Esophagus squamous epithelium (tissue), 5 donors: ENCODE data around the gene OCIAD2. TPM values are rescaled to one million over a fixed set of nuclear protein-coding genes. Genes with fewer than 3 reads are reported as not detected.

Source experiments
- DNase-seq: peaks from one replicate; lab custom pipeline; 2025; lab: John Stamatoyannopoulos, UW
- H3K27ac ChIP-seq, 4 donors: fragments of 200-600 bp; sonication (generic); one replicate each; pipeline ENCODE4 v1.5.1; 2016 to 2019; ENCODE audit warnings: mild to moderate bottlenecking in 1 of 4
- H3K27me3 ChIP-seq, 4 donors: fragments of 200-600 bp; sonication (generic); 1 replicate in 3 of 4; 2 replicates in 1 of 4; pipeline versions ENCODE4 v1.5.1 to v1.6.0; 2017 to 2021; ENCODE audit warnings: antibody characterized with exemption in 1 of 4
- H3K36me3 ChIP-seq, 3 donors: fragments of 200-600 bp; sonication (generic); one replicate each; pipeline ENCODE4 v1.5.1; 2016 to 2019
- H3K4me1 ChIP-seq, 3 donors: fragments of 200-600 bp; sonication (generic); one replicate each; pipeline ENCODE4 v1.5.1; 2017 to 2019
- H3K4me3 ChIP-seq, 4 donors: fragments of 200-600 bp; sonication (generic); 1 replicate in 3 of 4; 2 replicates in 1 of 4; pipeline ENCODE4 v1.5.1; 2016 to 2019; ENCODE audit warnings: mild to moderate bottlenecking in 2 of 4, moderate library complexity in 1 of 4
- H3K9me3 ChIP-seq, 3 donors: fragments of 200-600 bp; sonication (generic); one replicate each; pipeline ENCODE4 v1.5.1; 2016 to 2019
- POLR2A ChIP-seq, 4 donors: fragments of 450-650 bp; IDR thresholded peaks; one replicate each; pipeline ENCODE4 v1.6.1; 2017; ENCODE audit warnings: antibody characterized with exemption in 4 of 4, mild to moderate bottlenecking in 4 of 4, moderate library complexity in 3 of 4
- WGBS, 2 donors: methylation state at CpG; one replicate each; pipeline ENCODE4 v1.1.5; 2018; 5-methylcytosine and 5-hydroxymethylcytosine counted together
- intact Hi-C: fragments of 100-400 bp; cut with DNase I; formaldehyde crosslinking; loops from one replicate; pipeline ENCODE4 v1.15.0; 2022
- total RNA-seq, 4 donors: library from RNA; depleted of rRNA; stranded (reverse); fragments of >200 nt; gene quantifications; one replicate each; pipeline ENCODE4 v1.1.0, GENCODE V29; 2016
- TF ChIP-seq, protein P1 (sequence below), 6 experiments: fragments of 450-650 bp in 4 of 6; fragments of 200-600 bp in 2 of 6; sonication (generic) in 2 of 6; IDR thresholded peaks; one replicate each; pipeline ENCODE4 v1.5.1; 2016 to 2019; ENCODE audit warnings: antibody characterized with exemption in 6 of 6, mild to moderate bottlenecking in 4 of 6, moderate library complexity in 4 of 6
- donor health status: DM: yes; HTN: yes; CAD: no.

OCIAD2 gene
- total RNA-seq, 4 donors from 2014 or later: 16.2 to 30.8 (median 17.5) TPM

DNA sequence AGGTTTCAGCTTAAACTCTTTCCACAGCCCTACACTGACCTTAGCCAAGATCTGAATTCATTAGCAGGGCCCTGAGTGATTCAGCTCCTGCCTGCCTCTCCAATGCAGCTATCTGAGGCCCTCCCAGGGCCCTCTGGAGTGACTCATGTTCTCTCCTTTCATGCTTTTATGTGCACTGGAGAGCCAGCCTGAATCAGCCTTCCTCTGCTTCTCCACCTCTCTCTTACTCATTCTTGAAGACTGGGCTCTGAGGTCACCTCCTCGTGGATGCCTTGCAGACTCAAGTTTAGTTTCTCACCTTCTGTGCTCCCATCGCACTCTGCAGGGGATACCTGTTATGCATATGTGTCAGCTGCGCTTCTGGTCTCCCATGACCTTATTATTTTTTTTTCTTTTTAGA, 3.1 kb upstream of the OCIAD2 start:
- H3K4me1 ChIP-seq: peaks cover 10 to 81% (median 18%) of the 10 kb centered on the region in 3 donors
- TF ChIP-seq, protein P1, sequence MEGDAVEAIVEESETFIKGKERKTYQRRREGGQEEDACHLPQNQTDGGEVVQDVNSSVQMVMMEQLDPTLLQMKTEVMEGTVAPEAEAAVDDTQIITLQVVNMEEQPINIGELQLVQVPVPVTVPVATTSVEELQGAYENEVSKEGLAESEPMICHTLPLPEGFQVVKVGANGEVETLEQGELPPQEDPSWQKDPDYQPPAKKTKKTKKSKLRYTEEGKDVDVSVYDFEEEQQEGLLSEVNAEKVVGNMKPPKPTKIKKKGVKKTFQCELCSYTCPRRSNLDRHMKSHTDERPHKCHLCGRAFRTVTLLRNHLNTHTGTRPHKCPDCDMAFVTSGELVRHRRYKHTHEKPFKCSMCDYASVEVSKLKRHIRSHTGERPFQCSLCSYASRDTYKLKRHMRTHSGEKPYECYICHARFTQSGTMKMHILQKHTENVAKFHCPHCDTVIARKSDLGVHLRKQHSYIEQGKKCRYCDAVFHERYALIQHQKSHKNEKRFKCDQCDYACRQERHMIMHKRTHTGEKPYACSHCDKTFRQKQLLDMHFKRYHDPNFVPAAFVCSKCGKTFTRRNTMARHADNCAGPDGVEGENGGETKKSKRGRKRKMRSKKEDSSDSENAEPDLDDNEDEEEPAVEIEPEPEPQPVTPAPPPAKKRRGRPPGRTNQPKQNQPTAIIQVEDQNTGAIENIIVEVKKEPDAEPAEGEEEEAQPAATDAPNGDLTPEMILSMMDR (IDR thresholded peaks at IDR 0.05): no peak
- TF ChIP-seq POLR2A (IDR thresholded peaks at IDR 0.05): no peak
- peak overlapping the region in 3 of 4 donors; percentile 35 to 70 (median 50) for H3K27ac ChIP-seq
- no peaks in the 10 kb centered on the region for H3K9me3 ChIP-seq
- no peaks in the 10 kb centered on the region for H3K36me3 ChIP-seq
- H3K4me3 ChIP-seq: no peak overlapping the region
- intact Hi-C loops: no loop called here
- 29 to 39% methylated on average over 3 of the region's 3 CpGs for WGBS, 2 donors
- H3K27me3 ChIP-seq: peaks cover 0 to 4% (median 0%) of the 10 kb centered on the region in 4 donors
- no peak for DNase-seq

GRCh38 chr4:48908687-48909086, 2.1 kb upstream of the OCIAD2 start:
- Histone ChIP-seq H3K4me1 (peaks cover 10 to 76% (median 18%) of the 10 kb centered on the region in 3 donors), H3K9me3 (no peaks in the 10 kb centered on the region), H3K36me3 (peaks cover 0 to 6% (median 0%) of the 10 kb centered on the region in 3 donors), H3K4me3 (no peak overlapping the region), H3K27ac (peak overlapping the region in 1 of 4 donors; percentile 70), H3K27me3 (peaks cover 0 to 4% (median 0%) of the 10 kb centered on the region in 4 donors)
- no peak for DNase-seq
- TF ChIP-seq POLR2A (IDR thresholded peaks at IDR 0.05): no peak
- TF ChIP-seq, protein P1 (IDR thresholded peaks at IDR 0.05): no peak
- intact Hi-C loops: no loop called here

- Histone ChIP-seq H3K4me1 (peaks cover 10 to 75% (median 18%) of the 10 kb centered on the region in 3 donors), H3K36me3 (peaks cover 0 to 7% (median 0%) of the 10 kb centered on the region in 3 donors), H3K27me3 (peaks cover 0 to 4% (median 0%) of the 10 kb centered on the region in 4 donors), H3K9me3 (no peaks in the 10 kb centered on the region), H3K4me3 (no peak overlapping the region), H3K27ac (no peak overlapping the region)
- TF ChIP-seq POLR2A (IDR thresholded peaks at IDR 0.05): no peak
- TF ChIP-seq, protein P1 (IDR thresholded peaks at IDR 0.05): no peak
- intact Hi-C loops: no loop called here
- WGBS, 2 donors: 80 to 88% methylated on average over 7 of the region's 7 CpGs
- DNase-seq: no peak
Observed at GRCh38 chr4:48907706-48908477, 1.3 kb upstream of the OCIAD2 start.

DNA sequence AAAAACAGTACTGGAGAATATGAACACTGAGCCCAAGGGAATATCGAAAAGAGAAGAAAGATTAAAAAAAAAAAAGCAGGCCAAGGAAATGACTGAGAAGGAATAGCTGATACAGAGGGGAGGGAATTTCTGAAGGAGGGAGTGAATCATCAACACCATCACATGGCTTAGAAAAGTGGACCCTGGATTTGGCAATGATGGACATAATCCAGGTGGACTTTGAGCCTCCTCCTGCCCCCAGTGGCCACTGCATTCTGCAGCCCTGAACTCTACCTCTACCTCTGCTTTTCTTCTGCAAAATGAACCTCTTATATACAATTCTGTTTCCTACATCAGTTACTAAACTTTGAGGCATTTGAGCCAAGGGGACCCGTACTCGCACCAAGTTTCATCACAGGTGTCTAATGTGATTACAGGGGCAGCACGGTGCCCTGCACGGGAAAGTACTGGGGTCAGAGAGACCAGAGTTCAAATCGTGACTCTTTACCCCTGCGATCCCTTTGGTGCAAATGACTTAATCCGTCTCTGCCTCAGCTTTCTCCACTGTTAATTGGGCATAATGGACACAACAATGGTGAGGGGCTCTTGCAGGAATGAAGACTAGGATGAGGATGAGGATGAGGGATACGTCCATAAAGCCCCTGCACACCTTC, 1.1 kb downstream of the OCIAD2 start:
- H3K27me3 ChIP-seq: peaks cover 0 to 4% (median 0%) of the 10 kb centered on the region in 4 donors
- intact Hi-C loops: no loop called here
- H3K4me1 ChIP-seq: peaks cover 10 to 73% (median 19%) of the 10 kb centered on the region in 3 donors
- no peaks in the 10 kb centered on the region for H3K9me3 ChIP-seq
- peaks cover 0 to 28% (median 0%) of the 10 kb centered on the region in 3 donors for H3K36me3 ChIP-seq
- DNase-seq: no peak
- 74 to 80% methylated on average over 9 of the region's 9 CpGs for WGBS, 2 donors
- peak overlapping the region; percentile 57 to 85 (median 78) for H3K4me3 ChIP-seq
- H3K27ac ChIP-seq: no peak overlapping the region
- TF ChIP-seq, protein P1 (IDR thresholded peaks at IDR 0.05): no peak
- TF ChIP-seq POLR2A (IDR thresholded peaks at IDR 0.05): no peak
